Nephron progenitor cell (in vitro differentiated cells): ENCODE measurements around the gene MRTFB.
A peak's percentile ranks its signal among the peaks of the same experiment; 100 is the strongest.
"Not testable (repeated sequence)": the region's sequence is repeated elsewhere in the genome, so short reads cannot be mapped to it uniquely, and the experiment has no call there.

Source experiments
- DNase-seq: peaks from one replicate; pipeline ENCODE4 v3.0.0; 2021
- H3K27ac Mint-ChIP-seq: 2 replicates; pipeline ENCODE4 v1.8.0; 2021; ENCODE audit warnings: mild to moderate bottlenecking, moderate library complexity, mixed read lengths
- H3K27me3 Mint-ChIP-seq: 2 replicates; pipeline ENCODE4 v1.8.0; 2021; ENCODE audit warnings: mild to moderate bottlenecking, low read depth, mixed read lengths; ENCODE audit not compliant: poor library complexity
- H3K36me3 Mint-ChIP-seq: 2 replicates; pipeline ENCODE4 v1.8.0; 2021; ENCODE audit warnings: low read depth, mixed read lengths
- H3K4me1 Mint-ChIP-seq: 2 replicates; pipeline ENCODE4 v1.8.0; 2021; ENCODE audit warnings: mixed read lengths
- H3K4me3 Mint-ChIP-seq: 2 replicates; pipeline ENCODE4 v1.8.0; 2021; ENCODE audit warnings: mild to moderate bottlenecking, moderate library complexity, mixed read lengths
- H3K9me3 Mint-ChIP-seq: 2 replicates; pipeline ENCODE4 v1.8.0; 2021; ENCODE audit warnings: mild to moderate bottlenecking, moderate library complexity, mixed read lengths
- TF ChIP-seq, protein P1 (sequence below): fragments of 200-600 bp; sonication (generic); IDR thresholded peaks from 2 replicates; pipeline ENCODE4 v1.5.0; 2021; ENCODE audit warnings: antibody characterized with exemption

MRTFB gene

DNA sequence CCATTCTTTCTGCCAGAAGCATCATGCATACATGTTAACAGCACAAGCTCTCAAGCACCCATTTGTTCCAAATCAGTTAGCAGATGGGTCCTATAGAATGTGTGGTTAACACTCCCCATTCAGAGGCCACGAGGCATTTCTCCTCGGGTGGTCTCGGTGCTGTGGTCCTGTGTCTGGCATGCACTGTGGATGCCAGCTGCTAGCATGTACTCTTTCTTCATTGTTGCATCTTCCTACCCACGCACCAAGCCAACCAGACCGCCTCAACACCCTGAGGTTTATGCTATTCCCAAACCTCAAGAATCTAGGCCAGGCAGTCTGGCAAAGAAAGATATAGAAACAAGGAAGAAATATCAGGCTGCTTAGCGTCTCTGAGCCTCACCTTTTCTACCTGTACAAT is 27.8 kb upstream of the MRTFB start:
- no peak overlapping the region for H3K4me3 Mint-ChIP-seq
- peaks cover 10% of the 10 kb centered on the region for H3K9me3 Mint-ChIP-seq
- no peaks in the 10 kb centered on the region for H3K36me3 Mint-ChIP-seq
- H3K27me3 Mint-ChIP-seq = peaks cover 2% of the 10 kb centered on the region
- no peak overlapping the region for H3K27ac Mint-ChIP-seq
- peaks cover 15% of the 10 kb centered on the region for H3K4me1 Mint-ChIP-seq
- TF ChIP-seq, protein P1, sequence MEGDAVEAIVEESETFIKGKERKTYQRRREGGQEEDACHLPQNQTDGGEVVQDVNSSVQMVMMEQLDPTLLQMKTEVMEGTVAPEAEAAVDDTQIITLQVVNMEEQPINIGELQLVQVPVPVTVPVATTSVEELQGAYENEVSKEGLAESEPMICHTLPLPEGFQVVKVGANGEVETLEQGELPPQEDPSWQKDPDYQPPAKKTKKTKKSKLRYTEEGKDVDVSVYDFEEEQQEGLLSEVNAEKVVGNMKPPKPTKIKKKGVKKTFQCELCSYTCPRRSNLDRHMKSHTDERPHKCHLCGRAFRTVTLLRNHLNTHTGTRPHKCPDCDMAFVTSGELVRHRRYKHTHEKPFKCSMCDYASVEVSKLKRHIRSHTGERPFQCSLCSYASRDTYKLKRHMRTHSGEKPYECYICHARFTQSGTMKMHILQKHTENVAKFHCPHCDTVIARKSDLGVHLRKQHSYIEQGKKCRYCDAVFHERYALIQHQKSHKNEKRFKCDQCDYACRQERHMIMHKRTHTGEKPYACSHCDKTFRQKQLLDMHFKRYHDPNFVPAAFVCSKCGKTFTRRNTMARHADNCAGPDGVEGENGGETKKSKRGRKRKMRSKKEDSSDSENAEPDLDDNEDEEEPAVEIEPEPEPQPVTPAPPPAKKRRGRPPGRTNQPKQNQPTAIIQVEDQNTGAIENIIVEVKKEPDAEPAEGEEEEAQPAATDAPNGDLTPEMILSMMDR = no peak
- DNase-seq = no peak

DNA sequence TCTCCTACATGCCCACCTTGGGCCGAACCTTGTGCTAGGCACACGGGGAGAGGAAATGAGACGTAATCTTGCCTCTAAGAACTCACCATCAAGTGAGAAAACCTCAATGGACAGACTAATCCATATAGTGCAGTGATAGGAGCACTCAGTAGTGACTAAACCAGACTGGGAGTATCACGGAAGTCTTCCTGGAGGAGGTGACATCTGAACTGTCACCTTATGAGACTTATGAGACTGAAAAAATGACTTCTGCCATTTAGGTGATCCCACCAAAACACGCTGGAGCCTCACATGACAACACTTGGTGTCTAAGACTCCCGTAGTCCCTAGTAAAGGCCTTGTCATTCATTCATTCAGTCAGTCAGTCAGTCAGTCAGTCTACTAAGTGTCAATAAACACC is 27.3 kb upstream of the MRTFB start:
- Mint-ChIP-seq H3K27ac (no peak overlapping the region), H3K27me3 (peaks cover 2% of the 10 kb centered on the region), H3K4me3 (no peak overlapping the region), H3K36me3 (no peaks in the 10 kb centered on the region), H3K9me3 (peaks cover 5% of the 10 kb centered on the region), H3K4me1 (peaks cover 15% of the 10 kb centered on the region)
- TF ChIP-seq, protein P1 = no peak
- DNase-seq = no peak

DNA sequence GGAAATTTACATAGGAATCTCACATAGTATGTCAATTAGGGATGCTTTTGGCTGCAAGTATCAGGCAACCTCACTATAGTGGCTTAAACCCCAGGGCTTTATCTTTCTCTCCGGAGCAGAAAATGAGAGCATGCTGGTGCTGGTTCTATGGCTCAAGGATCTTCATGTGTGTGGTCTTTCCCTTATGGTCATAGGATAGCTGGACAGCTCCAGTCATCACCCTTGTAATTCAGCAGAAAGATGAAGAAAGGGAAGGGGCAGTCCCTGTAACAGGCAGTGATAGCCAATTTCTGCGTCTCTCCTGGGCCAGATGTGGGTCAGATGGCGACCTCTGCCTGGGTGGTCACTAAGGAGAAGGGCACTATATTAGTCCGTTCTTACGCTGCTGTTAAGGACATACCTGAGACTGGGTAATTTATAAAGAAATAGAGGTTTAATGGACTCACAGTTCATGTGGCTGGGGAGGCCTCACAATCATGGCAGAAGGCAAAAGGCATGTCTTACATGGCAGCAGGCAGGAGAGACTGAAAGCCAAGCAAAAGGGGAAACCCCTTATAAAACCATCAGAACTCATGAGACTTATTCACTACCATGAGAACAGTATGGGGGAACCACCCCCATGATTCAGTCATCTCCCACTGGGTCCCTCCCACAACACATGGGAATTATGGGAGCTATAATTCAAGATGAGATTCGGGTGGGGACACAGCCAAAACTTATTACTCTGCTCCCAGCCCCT is 23.8 kb upstream of the MRTFB start:
- not testable (repeated sequence) for H3K9me3 Mint-ChIP-seq, H3K36me3 Mint-ChIP-seq, H3K27ac Mint-ChIP-seq, DNase-seq, H3K27me3 Mint-ChIP-seq, H3K4me3 Mint-ChIP-seq
- H3K4me1 Mint-ChIP-seq = peaks cover 15% of the 10 kb centered on the region

DNA sequence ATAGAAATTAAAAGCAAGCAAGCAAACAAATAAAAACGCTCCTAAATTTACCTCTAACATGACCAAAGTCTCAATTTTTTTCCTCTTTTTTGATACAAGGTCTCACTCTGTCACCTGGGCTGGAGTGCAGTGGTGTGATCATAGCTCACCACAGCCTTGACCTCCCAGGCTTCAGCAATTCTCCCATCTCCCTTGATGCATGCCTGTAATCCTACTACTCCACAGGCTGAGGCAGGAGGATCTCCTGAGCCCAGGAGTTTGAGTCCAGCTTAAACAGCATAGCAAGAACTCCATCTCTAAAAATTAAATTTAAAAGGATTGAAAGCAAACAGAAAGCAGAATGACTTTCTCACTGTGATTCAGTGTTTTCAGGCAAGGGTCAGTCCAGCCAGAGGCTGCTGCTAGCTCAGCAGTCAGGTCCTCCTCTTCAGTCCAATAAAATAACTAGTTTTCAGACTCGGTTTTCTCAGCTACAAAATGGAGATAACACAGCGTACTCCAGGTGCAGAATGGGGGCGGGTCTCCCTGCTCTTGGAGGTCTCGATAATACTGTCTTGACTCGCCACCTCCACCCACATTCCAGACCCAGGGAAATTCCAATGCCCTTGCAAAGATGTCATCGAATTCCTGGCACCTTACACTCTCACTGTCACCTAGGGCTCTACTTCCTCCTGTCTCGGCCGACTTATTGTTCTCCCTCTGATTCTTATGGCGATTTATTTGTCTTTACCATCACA is 20.7 kb upstream of the MRTFB start:
- Mint-ChIP-seq H3K9me3 (peaks cover 2% of the 10 kb centered on the region), H3K27me3 (peaks cover 2% of the 10 kb centered on the region), H3K4me1 (peaks cover under 1% of the 10 kb centered on the region), H3K27ac (no peak overlapping the region), H3K36me3 (no peaks in the 10 kb centered on the region), H3K4me3 (no peak overlapping the region)
- TF ChIP-seq, protein P1 = no peak
- peak; percentile 22 for DNase-seq

DNA sequence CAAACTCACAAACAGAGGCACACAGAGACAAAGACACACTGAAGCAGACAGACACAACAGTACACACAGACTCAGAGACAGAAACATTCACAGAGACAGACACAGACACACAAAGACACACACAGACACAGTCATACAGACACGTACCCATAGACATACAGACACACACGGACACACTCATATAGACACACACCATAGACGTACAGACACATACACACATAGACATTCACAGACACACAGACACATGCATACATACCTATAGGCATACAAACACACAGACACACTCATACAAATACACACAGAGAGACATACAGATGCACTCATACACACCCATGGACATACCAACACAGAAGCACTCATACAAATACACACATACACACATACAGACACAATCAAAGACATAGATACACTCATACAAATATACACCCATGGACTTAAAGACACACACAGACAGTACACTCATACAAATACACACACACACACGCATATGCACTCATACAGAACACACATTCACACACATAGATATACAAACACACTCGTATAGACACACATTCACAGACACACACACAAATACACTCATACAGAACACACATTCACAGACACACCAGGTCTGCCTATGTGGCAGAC is 19.9 kb upstream of the MRTFB start:
- DNase-seq = no peak
- TF ChIP-seq, protein P1 = no peak
- no peak overlapping the region for H3K4me3 Mint-ChIP-seq
- peaks cover 8% of the 10 kb centered on the region for H3K27me3 Mint-ChIP-seq
- peaks cover 2% of the 10 kb centered on the region for H3K36me3 Mint-ChIP-seq
- H3K9me3 Mint-ChIP-seq = peaks cover 10% of the 10 kb centered on the region
- H3K4me1 Mint-ChIP-seq = peaks cover 4% of the 10 kb centered on the region
- no peak overlapping the region for H3K27ac Mint-ChIP-seq

DNA sequence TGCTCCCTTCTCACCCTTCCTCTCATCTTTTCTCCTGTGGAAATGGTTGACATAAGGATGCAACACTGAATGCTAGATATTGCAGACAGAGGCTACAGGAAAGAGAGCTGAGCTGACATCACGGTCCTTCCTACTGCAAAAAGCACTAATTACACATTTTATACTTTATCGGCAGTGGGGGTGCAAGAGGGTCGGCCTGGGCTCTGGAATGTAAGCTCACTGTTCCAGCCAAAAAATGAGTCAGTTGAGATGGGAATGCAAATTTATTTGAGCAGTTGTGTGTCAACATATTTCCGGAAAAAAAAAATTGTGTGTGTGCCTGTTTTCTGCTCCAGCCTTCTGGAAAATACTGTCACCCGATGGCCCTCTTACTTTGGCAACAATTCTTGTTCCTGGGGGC is 14.1 kb upstream of the MRTFB start:
- Mint-ChIP-seq H3K36me3 (peaks cover 6% of the 10 kb centered on the region), H3K27ac (no peak overlapping the region), H3K27me3 (peaks cover 17% of the 10 kb centered on the region), H3K9me3 (peaks cover 29% of the 10 kb centered on the region), H3K4me1 (peaks cover 4% of the 10 kb centered on the region), H3K4me3 (no peak overlapping the region)
- TF ChIP-seq, protein P1 = no peak
- DNase-seq = no peak
